ENCODE results near the gene VAPB.

DNA sequence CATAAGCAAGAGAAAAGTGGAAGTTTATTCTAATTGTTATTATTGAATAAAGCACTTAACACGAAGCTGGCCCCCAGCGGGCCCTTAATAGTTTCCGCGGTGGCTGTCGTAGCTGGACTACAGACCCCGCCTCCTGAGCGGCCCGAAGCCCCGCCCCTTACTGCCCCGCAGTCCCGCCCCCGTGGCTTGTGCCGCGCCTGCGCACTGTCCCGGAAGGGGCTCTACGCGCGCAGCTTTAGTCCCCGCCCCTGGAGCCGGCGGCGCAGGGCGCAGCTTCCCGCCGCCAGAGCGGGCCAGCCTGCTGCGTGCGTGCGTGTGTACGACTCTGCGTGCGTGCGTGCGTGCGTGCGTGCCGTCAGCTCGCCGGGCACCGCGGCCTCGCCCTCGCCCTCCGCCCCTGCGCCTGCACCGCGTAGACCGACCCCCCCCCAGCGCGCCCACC is at the start of gene VAPB:
- TF ChIP-seq CTCF (IDR thresholded peaks at IDR 0.05) = no peak
- no peak for TF ChIP-seq POLR2A (IDR thresholded peaks at IDR 0.05)

Measured in lower leg skin (tissue), 3 donors.